Measurements from ENCODE around the gene MDM2. TPM values are rescaled to one million over a fixed set of nuclear protein-coding genes. Genes with fewer than 3 reads are reported as not detected.

Gene MDM2
- total and polyA plus RNA-seq, 2 of the 13 experiments (the other 11 are each of a cell fraction or from before 2014, with no cell fraction given), result 29.3 to 314 TPM

DNA sequence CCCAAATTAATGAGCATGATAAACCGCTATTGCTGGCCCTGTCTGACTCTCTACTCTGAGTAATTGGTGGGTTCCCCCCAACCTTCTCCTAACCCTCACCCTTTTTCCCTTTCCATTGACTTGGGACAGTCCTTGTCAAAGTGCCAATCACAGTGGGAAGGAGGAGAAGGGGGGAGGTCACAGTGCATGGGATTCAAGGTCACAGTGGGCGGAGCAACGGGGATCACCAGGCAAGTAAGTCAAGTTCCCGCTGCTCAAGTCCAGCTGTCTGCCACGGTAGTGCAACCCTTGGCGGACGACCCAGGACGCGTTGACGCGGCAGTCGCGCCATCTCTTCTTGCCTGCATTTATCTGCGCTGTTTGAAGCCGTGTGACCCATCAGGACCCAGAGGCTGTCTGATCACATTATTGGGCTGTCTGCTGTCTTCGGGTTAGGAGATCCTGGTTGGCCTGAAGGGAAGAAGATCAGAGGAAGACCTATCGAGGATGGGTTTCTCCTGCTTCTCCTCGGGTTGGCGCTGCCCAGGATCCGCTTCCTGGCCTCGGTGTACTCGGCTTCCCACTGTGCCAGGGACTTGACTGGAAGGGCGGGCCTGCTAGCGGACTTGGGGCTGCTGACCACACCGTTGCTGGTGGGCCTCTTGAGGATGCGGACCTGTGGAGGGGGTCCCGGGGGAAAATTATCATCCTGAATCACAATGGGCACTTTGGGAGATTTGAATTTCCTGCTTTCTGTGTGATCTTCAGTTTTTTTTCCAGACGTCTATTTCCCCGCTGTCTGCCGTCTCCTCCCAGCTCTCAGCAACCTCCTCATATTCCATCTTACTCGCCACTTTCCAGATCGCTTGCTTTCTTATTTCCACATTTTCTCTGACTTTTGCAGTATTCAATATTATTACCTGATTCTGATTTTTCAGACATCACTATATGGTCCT is 3.1 kb upstream of the MDM2 start (continued):
- TF ChIP-seq, protein P1, sequence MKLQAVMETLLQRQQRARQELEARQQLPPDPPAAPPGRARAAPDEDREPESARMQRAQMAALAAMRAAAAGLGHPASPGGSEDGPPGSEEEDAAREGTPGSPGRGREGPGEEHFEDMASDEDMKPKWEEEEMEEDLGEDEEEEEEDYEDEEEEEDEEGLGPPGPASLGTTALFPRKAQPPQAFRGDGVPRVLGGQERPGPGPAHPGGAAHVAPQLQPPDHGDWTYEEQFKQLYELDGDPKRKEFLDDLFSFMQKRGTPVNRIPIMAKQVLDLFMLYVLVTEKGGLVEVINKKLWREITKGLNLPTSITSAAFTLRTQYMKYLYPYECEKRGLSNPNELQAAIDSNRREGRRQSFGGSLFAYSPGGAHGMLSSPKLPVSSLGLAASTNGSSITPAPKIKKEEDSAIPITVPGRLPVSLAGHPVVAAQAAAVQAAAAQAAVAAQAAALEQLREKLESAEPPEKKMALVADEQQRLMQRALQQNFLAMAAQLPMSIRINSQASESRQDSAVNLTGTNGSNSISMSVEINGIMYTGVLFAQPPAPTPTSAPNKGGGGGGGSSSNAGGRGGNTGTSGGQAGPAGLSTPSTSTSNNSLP (IDR thresholded peaks at IDR 0.05; ENCODE audit: low read depth, low read length), result 0 out of 2 replicates have a peak, but pooled peaks have one; percentile 7
- TF ChIP-seq ZMYM4 (CRISPR knock-in tag; IDR thresholded peaks at IDR 0.05) (peak; percentile 89), KLF9 (CRISPR knock-in tag; IDR thresholded peaks at IDR 0.05; ENCODE audit: low read depth) (peak; percentile 65), REL (CRISPR knock-in tag; conservative IDR thresholded peaks at IDR 0.05) (peak; percentile 64; the same call in 1 of the 2 replicates), KDM6A (CRISPR knock-in tag; IDR thresholded peaks at IDR 0.05; ENCODE audit: low read depth) (0 out of 2 replicates have a peak, but pooled peaks have one; percentile 35), ATRX (CRISPR knock-in tag; IDR thresholded peaks at IDR 0.05; ENCODE audit: borderline replicate concordance) (no peak), PAF1 (CRISPR knock-in tag; IDR thresholded peaks at IDR 0.05) (no peak), HNRNPK (IDR thresholded peaks at IDR 0.05; ENCODE audit: low read depth, low read length, poor library complexity, severe bottlenecking) (no peak), SPEN (CRISPR knock-in tag; IDR thresholded peaks at IDR 0.05; ENCODE audit: low read depth) (peak; percentile 85), RFXAP (CRISPR knock-in tag; IDR thresholded peaks at IDR 0.05; ENCODE audit: borderline replicate concordance) (no peak), ZNF816 (CRISPR knock-in tag; IDR thresholded peaks at IDR 0.05; ENCODE audit: borderline replicate concordance) (no peak; the same call in 1 of the 2 replicates), ZNF251 (CRISPR knock-in tag; IDR thresholded peaks at IDR 0.05) (no peak; the same call in 1 of the 2 replicates), ARNT (IDR thresholded peaks at IDR 0.05) (no peak), MTF2 (CRISPR knock-in tag; IDR thresholded peaks at IDR 0.05; ENCODE audit: borderline replicate concordance) (no peak), ZNF20 (CRISPR knock-in tag; IDR thresholded peaks at IDR 0.05) (no peak), MAFF (IDR thresholded peaks at IDR 0.05; ENCODE audit: low read depth, low read length) (no peak), HOXD1 (CRISPR knock-in tag; IDR thresholded peaks at IDR 0.05) (no peak), ZNF180 (CRISPR knock-in tag; IDR thresholded peaks at IDR 0.05; ENCODE audit: borderline replicate concordance, low read depth) (no peak), ZSCAN31 (CRISPR knock-in tag; IDR thresholded peaks at IDR 0.05; ENCODE audit: low read depth) (no peak; the same call in 1 of the 2 replicates)
- TF ChIP-seq, protein P2, sequence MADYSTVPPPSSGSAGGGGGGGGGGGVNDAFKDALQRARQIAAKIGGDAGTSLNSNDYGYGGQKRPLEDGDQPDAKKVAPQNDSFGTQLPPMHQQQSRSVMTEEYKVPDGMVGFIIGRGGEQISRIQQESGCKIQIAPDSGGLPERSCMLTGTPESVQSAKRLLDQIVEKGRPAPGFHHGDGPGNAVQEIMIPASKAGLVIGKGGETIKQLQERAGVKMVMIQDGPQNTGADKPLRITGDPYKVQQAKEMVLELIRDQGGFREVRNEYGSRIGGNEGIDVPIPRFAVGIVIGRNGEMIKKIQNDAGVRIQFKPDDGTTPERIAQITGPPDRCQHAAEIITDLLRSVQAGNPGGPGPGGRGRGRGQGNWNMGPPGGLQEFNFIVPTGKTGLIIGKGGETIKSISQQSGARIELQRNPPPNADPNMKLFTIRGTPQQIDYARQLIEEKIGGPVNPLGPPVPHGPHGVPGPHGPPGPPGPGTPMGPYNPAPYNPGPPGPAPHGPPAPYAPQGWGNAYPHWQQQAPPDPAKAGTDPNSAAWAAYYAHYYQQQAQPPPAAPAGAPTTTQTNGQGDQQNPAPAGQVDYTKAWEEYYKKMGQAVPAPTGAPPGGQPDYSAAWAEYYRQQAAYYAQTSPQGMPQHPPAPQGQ (CRISPR knock-in tag; IDR thresholded peaks at IDR 0.05; ENCODE audit: borderline replicate concordance), result no peak
- TF ChIP-seq, protein P3, sequence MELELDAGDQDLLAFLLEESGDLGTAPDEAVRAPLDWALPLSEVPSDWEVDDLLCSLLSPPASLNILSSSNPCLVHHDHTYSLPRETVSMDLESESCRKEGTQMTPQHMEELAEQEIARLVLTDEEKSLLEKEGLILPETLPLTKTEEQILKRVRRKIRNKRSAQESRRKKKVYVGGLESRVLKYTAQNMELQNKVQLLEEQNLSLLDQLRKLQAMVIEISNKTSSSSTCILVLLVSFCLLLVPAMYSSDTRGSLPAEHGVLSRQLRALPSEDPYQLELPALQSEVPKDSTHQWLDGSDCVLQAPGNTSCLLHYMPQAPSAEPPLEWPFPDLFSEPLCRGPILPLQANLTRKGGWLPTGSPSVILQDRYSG (CRISPR knock-in tag; IDR thresholded peaks at IDR 0.05), result no peak
- TF ChIP-seq, protein P4, sequence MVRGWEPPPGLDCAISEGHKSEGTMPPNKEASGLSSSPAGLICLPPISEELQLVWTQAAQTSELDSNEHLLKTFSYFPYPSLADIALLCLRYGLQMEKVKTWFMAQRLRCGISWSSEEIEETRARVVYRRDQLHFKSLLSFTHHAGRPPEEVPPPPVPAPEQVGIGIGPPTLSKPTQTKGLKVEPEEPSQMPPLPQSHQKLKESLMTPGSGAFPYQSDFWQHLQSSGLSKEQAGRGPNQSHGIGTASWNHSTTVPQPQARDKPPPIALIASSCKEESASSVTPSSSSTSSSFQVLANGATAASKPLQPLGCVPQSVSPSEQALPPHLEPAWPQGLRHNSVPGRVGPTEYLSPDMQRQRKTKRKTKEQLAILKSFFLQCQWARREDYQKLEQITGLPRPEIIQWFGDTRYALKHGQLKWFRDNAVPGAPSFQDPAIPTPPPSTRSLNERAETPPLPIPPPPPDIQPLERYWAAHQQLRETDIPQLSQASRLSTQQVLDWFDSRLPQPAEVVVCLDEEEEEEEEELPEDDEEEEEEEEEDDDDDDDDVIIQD (CRISPR knock-in tag; IDR thresholded peaks at IDR 0.05; ENCODE audit: low read depth), result peak; percentile 40; the same call in 1 of the 2 replicates
- TF ChIP-seq, protein P5, sequence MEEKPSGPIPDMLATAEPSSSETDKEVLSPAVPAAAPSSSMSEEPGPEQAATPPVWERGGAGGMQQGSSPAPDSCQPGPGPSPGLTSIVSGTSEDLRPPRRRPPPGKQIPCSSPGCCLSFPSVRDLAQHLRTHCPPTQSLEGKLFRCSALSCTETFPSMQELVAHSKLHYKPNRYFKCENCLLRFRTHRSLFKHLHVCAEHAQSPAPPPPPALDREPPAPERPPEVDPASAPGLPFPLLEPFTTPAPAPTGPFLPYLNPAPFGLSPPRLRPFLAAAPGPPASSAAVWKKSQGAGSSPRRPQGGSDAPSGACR (CRISPR knock-in tag; IDR thresholded peaks at IDR 0.05), result no peak; the same call in 1 of the 2 replicates

Data from HepG2 (cell line).